Measurements from ENCODE around the gene WLS. TPM values are rescaled to one million over a fixed set of nuclear protein-coding genes. Genes with fewer than 3 reads are reported as not detected.
A peak's percentile ranks its signal among the peaks of the same experiment; 100 is the strongest.

WLS gene
- total RNA-seq, 1 donor from 2014 or later: 341 TPM

GRCh38 chr1:68112835-68113243 is 119.5 kb downstream of the WLS start:
- DNase-seq (ENCODE audit: extremely low spot score, unreplicated experiment): no peak
- Mint-ChIP-seq H3K27me3 (ENCODE audit: unreplicated experiment) (no peaks in the 10 kb centered on the region), H3K36me3 (ENCODE audit: unreplicated experiment) (peaks cover 4% of the 10 kb centered on the region), H3K4me3 (ENCODE audit: unreplicated experiment) (no peak overlapping the region), H3K4me1 (ENCODE audit: unreplicated experiment) (peaks cover 18% of the 10 kb centered on the region), H3K9me3 (ENCODE audit: unreplicated experiment) (no peaks in the 10 kb centered on the region), H3K27ac (ENCODE audit: unreplicated experiment) (no peak overlapping the region)
- TF ChIP-seq CTCF (IDR thresholded peaks at IDR 0.05): no peak

GRCh38 chr1:68111519-68112436 is 120.5 kb downstream of the WLS start:
- no peaks in the 10 kb centered on the region for H3K9me3 Mint-ChIP-seq (ENCODE audit: unreplicated experiment)
- no peaks in the 10 kb centered on the region for H3K27me3 Mint-ChIP-seq (ENCODE audit: unreplicated experiment)
- peak overlapping the region; percentile 72 for H3K27ac Mint-ChIP-seq (ENCODE audit: unreplicated experiment)
- DNase-seq (ENCODE audit: extremely low spot score, unreplicated experiment): no peak
- H3K36me3 Mint-ChIP-seq (ENCODE audit: unreplicated experiment): peaks cover 1% of the 10 kb centered on the region
- peaks cover 13% of the 10 kb centered on the region for H3K4me1 Mint-ChIP-seq (ENCODE audit: unreplicated experiment)
- TF ChIP-seq CTCF (IDR thresholded peaks at IDR 0.05): peak; percentile 74
- H3K4me3 Mint-ChIP-seq (ENCODE audit: unreplicated experiment): no peak overlapping the region

GRCh38 chr1:68107771-68108170 is 124.6 kb downstream of the WLS start:
- no peak for TF ChIP-seq CTCF (IDR thresholded peaks at IDR 0.05)
- DNase-seq (ENCODE audit: extremely low spot score, unreplicated experiment): no peak
- Mint-ChIP-seq H3K27me3 (ENCODE audit: unreplicated experiment) (no peaks in the 10 kb centered on the region), H3K4me3 (ENCODE audit: unreplicated experiment) (no peak overlapping the region), H3K9me3 (ENCODE audit: unreplicated experiment) (no peaks in the 10 kb centered on the region), H3K4me1 (ENCODE audit: unreplicated experiment) (peaks cover 28% of the 10 kb centered on the region), H3K27ac (ENCODE audit: unreplicated experiment) (no peak overlapping the region), H3K36me3 (ENCODE audit: unreplicated experiment) (peaks cover 6% of the 10 kb centered on the region)

GRCh38 chr1:68103884-68104554 is 128.3 kb downstream of the WLS start:
- no peak for DNase-seq (ENCODE audit: extremely low spot score, unreplicated experiment)

More at GRCh38 chr1:68103884-68104554, 128.3 kb downstream of the WLS start:
- H3K27me3 Mint-ChIP-seq (ENCODE audit: unreplicated experiment): no peaks in the 10 kb centered on the region
- H3K36me3 Mint-ChIP-seq (ENCODE audit: unreplicated experiment): peaks cover 9% of the 10 kb centered on the region
- no peak for TF ChIP-seq CTCF (IDR thresholded peaks at IDR 0.05)
- peak overlapping the region; percentile 62 for H3K27ac Mint-ChIP-seq (ENCODE audit: unreplicated experiment)
- no peaks in the 10 kb centered on the region for H3K9me3 Mint-ChIP-seq (ENCODE audit: unreplicated experiment)
- H3K4me3 Mint-ChIP-seq (ENCODE audit: unreplicated experiment): no peak overlapping the region
- peaks cover 16% of the 10 kb centered on the region for H3K4me1 Mint-ChIP-seq (ENCODE audit: unreplicated experiment)

All from osteocyte (in vitro differentiated cells).